ENCODE results near the gene SESN1.
"Not testable (repeated sequence)": the region's sequence is repeated elsewhere in the genome, so short reads cannot be mapped to it uniquely, and the experiment has no call there.

The SESN1 gene

DNA sequence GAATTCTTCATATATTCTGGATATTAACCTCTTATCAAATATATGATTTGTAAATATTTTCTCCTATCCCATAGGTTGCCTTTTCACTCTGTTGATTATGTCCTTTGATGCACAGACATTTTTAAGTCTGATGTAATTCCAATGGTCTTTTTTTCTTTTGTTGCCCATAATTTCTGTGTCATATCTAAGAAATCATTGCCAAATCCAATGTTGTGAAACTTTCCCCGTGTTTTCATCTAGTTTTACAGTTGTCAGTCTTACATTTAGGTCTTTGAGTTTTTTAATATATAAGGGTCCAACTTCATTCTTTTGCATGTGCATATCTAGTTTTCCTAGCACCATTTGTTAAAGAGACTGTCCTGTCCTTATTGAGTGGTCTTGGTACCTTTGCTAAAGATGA lies 111.5 kb downstream of the SESN1 start:
- TF ChIP-seq CTCF (IDR thresholded peaks at IDR 0.05; ENCODE audit: low read length, missing control alignments): no peak
- no peak overlapping the region for H3K4me3 ChIP-seq (replicated peaks; ENCODE audit: low read depth, low read length)
- DNase-seq (ENCODE audit: low read depth): peak; percentile 53

DNA sequence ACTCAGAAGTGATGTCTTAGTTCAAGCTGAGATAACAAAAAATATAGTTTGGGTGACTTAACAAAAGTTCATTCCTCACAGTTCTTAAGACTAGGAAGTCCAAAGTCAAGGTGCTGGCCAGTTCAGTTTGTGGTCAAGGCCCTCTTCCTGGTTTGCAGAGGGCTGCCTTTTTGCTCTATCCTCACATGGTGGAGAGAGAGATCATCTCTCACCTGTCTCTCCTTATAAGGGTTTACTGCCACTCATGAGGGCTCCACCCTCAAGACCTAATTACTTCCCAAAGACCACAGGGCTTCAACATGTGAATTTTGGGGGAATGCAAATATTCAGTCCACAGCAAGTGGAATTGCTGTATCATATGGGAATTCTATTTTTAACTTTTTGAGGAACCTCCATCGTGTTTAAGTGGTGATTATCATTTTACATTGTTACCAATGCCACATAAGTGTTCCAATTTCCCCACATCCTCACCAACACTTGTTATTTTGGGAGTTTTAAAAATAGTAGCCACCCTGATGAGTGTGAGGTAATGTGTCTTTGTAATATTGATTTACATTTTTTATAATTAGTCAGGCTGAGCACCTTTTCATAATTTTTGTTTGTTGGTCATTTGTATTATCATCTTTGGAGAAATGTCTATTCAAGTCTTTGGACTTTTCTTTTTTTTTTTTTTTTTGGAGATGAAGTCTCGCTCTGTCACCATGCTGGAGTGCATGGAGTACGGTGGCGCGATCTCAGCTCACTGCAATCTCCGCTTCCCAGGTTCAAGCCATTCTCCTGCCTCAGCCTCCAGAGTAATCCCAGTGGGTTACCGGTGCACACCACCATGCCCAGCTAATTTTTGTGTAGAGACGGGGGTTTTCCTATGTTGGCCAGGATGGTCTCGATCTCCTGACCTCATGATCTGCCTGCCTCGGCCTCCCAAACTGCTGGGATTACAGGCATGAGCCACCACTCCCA lies 112.2 kb downstream of the SESN1 start:
- H3K4me3 ChIP-seq (replicated peaks; ENCODE audit: low read depth, low read length): no peak overlapping the region
- no peak for DNase-seq (ENCODE audit: low read depth)
- TF ChIP-seq CTCF (IDR thresholded peaks at IDR 0.05; ENCODE audit: low read length, missing control alignments): no peak

DNA sequence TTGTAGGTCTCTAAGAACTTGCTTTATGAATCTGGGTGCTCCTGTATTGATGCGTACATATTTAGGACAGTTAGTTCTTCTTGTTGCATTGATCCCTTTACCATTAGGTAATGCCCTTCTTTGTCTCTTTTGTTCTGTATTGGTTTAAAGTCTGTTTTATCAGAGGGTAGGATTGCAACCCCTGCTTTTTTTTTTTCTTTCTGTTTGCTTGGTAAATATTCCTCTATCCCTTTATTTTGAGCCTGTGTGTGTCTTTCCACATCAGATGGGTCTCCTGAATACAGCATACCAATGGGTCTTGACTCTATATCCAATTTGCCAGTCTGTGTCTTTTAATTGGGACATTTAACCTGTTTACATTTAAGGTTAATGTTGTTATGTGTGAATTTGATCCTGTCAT lies 116.0 kb downstream of the SESN1 start:
- not testable (repeated sequence) for DNase-seq (ENCODE audit: low read depth); H3K4me3 ChIP-seq (replicated peaks; ENCODE audit: low read depth, low read length)

DNA sequence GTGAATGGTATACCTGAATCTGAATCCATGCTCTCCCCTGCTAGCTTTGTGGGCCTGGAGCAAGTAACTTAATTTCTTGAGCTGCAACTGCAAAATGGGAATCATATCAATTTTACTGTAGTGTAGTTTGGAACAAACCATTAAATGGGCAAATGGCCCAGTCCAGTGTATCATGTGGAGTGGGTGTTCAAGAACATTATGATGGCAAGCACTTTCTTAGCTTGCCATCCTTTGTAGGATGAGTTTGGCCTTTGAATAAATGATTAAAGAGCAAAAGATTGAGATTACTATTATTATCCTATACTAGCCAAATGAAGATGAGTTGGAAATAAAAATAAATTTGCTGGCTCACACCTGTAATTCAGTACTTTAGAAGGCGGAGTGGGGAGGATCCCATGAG lies 120.4 kb downstream of the SESN1 start:
- no peak overlapping the region for H3K4me3 ChIP-seq (replicated peaks; ENCODE audit: low read depth, low read length)
- no peak for DNase-seq (ENCODE audit: low read depth)
- no peak for TF ChIP-seq CTCF (IDR thresholded peaks at IDR 0.05; ENCODE audit: low read length, missing control alignments)

DNA sequence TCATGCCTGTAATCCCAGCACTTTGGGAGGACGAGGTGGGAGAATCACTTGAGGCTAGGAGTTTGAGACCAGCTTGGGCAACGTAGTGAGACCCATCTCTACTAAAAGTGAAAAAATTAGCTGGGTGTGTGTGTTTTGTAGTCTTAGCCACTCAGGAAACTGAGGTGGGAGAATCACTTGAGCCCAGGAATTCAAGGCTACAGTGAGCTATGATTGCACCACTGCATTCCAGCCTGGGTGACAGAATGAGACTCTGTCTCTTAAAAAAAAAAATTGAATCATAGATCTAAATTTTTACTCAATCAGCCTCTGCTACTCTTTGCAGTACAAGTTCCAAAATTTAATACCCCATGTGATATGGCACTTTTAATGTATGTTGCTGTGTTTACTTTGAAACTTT lies 124.9 kb downstream of the SESN1 start:
- no peak overlapping the region for H3K4me3 ChIP-seq (replicated peaks; ENCODE audit: low read depth, low read length)
- DNase-seq (ENCODE audit: low read depth): peak; percentile 29
- no peak for TF ChIP-seq CTCF (IDR thresholded peaks at IDR 0.05; ENCODE audit: low read length, missing control alignments)

GRCh38 chr6:108968325-108969316 lies 126.0 kb downstream of the SESN1 start:
- no peak for DNase-seq (ENCODE audit: low read depth)
- H3K4me3 ChIP-seq (replicated peaks; ENCODE audit: low read depth, low read length): no peak overlapping the region
- TF ChIP-seq CTCF (IDR thresholded peaks at IDR 0.05; ENCODE audit: low read length, missing control alignments): no peak
